DND-41 (cell line): ENCODE results near the gene DSCAML1.

Source experiments
- ATAC-seq: fragments of 200-7000 bp; cut with Tn5 transposase; 3 replicates; pipeline ENCODE4 v1.9.1; 2021; ENCODE audit warnings: low read depth; ENCODE audit not compliant: insufficient read depth
- DNase-seq: peaks from one replicate; pipeline ENCODE4 v3.0.0-alpha.2; 2020
- H2AFZ ChIP-seq: 2 replicates; pipeline ENCODE4 v1.6.0; 2012; ENCODE audit warnings: low read depth, low read length
- H3K27ac ChIP-seq: 2 replicates; pipeline ENCODE4 v1.5.1; 2012; ENCODE audit warnings: low read length, inconsistent platforms
- H3K27me3 ChIP-seq: fragments of 200-600 bp; sonication (generic); 2 replicates; pipeline ENCODE4 v1.6.0; 2012; ENCODE audit warnings: low read length, mild to moderate bottlenecking, inconsistent platforms; ENCODE audit not compliant: insufficient read depth, poor library complexity
- H3K36me3 ChIP-seq: 2 replicates; pipeline ENCODE4 v1.5.1; 2012; ENCODE audit warnings: low read length, inconsistent platforms; ENCODE audit not compliant: insufficient read depth
- H3K4me1 ChIP-seq: 2 replicates; pipeline ENCODE4 v1.5.1; 2012; ENCODE audit warnings: mild to moderate bottlenecking, low read length; ENCODE audit not compliant: insufficient read depth
- H3K4me2 ChIP-seq: 2 replicates; pipeline ENCODE4 v1.6.0; 2012; ENCODE audit warnings: mild to moderate bottlenecking, moderate library complexity, low read length, inconsistent platforms; ENCODE audit not compliant: insufficient read depth
- H3K4me3 ChIP-seq, 2 experiments: fragments of 200-600 bp in 1 of 2; shearing (Covaris generic) in 1 of 2; 2 replicates each; pipeline ENCODE4 v1.5.1; 2012 to 2016; ENCODE audit warnings: inconsistent platforms in 2 of 2, low read length in 2 of 2, mild to moderate bottlenecking in 2 of 2, low read depth in 1 of 2, moderate library complexity in 1 of 2
- H3K79me2 ChIP-seq: 2 replicates; pipeline ENCODE4 v1.6.0; 2012; ENCODE audit warnings: low read length, inconsistent platforms; ENCODE audit not compliant: insufficient read depth
- H3K9ac ChIP-seq: 2 replicates; pipeline ENCODE4 v1.6.0; 2012; ENCODE audit warnings: low read depth, mild to moderate bottlenecking, inconsistent platforms, low read length, moderate library complexity
- H3K9me3 ChIP-seq: 2 replicates; pipeline ENCODE4 v1.5.1; 2012; ENCODE audit warnings: low read length, moderate library complexity, mild to moderate bottlenecking, inconsistent platforms; ENCODE audit not compliant: insufficient read depth, severe bottlenecking
- H4K20me1 ChIP-seq: 2 replicates; pipeline ENCODE4 v1.6.0; 2012; ENCODE audit warnings: low read length; ENCODE audit not compliant: insufficient read depth
- EZH2 ChIP-seq: IDR thresholded peaks from 3 replicates; pipeline ENCODE4 v1.6.1; 2012; ENCODE audit warnings: borderline replicate concordance, low read depth, mild to moderate bottlenecking, moderate library complexity, low read length, inconsistent platforms; ENCODE audit not compliant: severe bottlenecking
- TF ChIP-seq, protein P1 (sequence below): IDR thresholded peaks from 2 replicates; pipeline ENCODE4 v1.5.1; 2012; ENCODE audit warnings: borderline replicate concordance, low read length, moderate library complexity, mild to moderate bottlenecking; ENCODE audit not compliant: poor library complexity, severe bottlenecking; ENCODE audit errors: extremely low read depth

DSCAML1 gene

GRCh38 chr11:117678658-117679406, 118.2 kb downstream of the DSCAML1 start:
- Histone ChIP-seq H3K4me2 (no peak overlapping the region), H3K79me2 (no peaks in the 10 kb centered on the region), H3K4me3 (no peak overlapping the region), H3K27me3 (no peaks in the 10 kb centered on the region), H3K27ac (no peak overlapping the region), H3K9me3 (no peaks in the 10 kb centered on the region), H3K9ac (no peak overlapping the region), H2AFZ (no peak overlapping the region), H3K4me1 (no peaks in the 10 kb centered on the region), H3K36me3 (no peaks in the 10 kb centered on the region), H4K20me1 (peaks cover 43% of the 10 kb centered on the region)
- TF ChIP-seq, protein P1, sequence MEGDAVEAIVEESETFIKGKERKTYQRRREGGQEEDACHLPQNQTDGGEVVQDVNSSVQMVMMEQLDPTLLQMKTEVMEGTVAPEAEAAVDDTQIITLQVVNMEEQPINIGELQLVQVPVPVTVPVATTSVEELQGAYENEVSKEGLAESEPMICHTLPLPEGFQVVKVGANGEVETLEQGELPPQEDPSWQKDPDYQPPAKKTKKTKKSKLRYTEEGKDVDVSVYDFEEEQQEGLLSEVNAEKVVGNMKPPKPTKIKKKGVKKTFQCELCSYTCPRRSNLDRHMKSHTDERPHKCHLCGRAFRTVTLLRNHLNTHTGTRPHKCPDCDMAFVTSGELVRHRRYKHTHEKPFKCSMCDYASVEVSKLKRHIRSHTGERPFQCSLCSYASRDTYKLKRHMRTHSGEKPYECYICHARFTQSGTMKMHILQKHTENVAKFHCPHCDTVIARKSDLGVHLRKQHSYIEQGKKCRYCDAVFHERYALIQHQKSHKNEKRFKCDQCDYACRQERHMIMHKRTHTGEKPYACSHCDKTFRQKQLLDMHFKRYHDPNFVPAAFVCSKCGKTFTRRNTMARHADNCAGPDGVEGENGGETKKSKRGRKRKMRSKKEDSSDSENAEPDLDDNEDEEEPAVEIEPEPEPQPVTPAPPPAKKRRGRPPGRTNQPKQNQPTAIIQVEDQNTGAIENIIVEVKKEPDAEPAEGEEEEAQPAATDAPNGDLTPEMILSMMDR: no peak
- TF ChIP-seq EZH2: no peak
- DNase-seq: no peak
- no peak for ATAC-seq

DNA sequence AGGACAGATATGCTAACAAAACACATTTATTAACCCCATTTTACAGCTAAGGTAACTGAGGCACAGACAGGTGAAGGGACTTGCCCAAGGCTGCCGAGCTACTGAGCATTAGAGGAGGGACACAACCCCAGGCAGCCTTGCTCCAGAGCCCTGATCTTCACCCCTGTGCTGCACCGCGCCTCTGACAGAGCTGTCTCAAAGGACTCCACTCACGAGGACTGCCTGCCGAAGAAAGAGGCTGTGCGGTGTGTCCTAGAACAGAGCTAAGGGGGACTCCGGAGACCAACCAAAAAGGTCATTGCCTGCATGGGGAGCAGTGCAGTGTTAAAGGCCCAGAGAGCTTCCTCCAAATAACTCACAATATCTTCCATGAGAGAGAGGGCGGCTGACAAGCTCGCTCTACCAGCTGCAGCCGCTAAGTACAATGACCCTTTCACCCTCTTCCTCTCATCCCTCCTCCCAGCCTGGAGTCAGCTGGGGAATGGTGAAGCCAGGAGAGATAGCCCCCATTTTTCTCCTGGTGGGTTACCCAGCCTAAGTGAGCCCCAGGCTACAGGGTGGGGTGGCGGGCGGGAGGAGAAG, 119.2 kb downstream of the DSCAML1 start:
- no peak for TF ChIP-seq EZH2
- TF ChIP-seq, protein P1: no peak
- Histone ChIP-seq H3K79me2 (no peaks in the 10 kb centered on the region), H3K4me1 (no peaks in the 10 kb centered on the region), H3K4me2 (no peak overlapping the region), H3K36me3 (no peaks in the 10 kb centered on the region), H3K27ac (no peak overlapping the region), H4K20me1 (peaks cover 42% of the 10 kb centered on the region), H3K4me3 (no peak overlapping the region), H3K9ac (no peak overlapping the region), H3K27me3 (no peaks in the 10 kb centered on the region), H3K9me3 (no peaks in the 10 kb centered on the region), H2AFZ (no peak overlapping the region)
- ATAC-seq: no peak
- no peak for DNase-seq

- Histone ChIP-seq H3K27ac (no peak overlapping the region), H4K20me1 (peaks cover 42% of the 10 kb centered on the region), H2AFZ (no peak overlapping the region), H3K36me3 (no peaks in the 10 kb centered on the region), H3K9ac (no peak overlapping the region), H3K4me2 (no peak overlapping the region), H3K4me3 (no peak overlapping the region), H3K9me3 (no peaks in the 10 kb centered on the region), H3K79me2 (no peaks in the 10 kb centered on the region), H3K4me1 (no peaks in the 10 kb centered on the region), H3K27me3 (no peaks in the 10 kb centered on the region)
- no peak for DNase-seq
- TF ChIP-seq, protein P1: no peak
- no peak for TF ChIP-seq EZH2
- ATAC-seq: no peak
Observed at GRCh38 chr11:117676501-117676900, 120.5 kb downstream of the DSCAML1 start.

GRCh38 chr11:117673602-117674001, 123.4 kb downstream of the DSCAML1 start:
- TF ChIP-seq EZH2: no peak
- TF ChIP-seq, protein P1: no peak
- no peak overlapping the region for H2AFZ ChIP-seq
- no peak for ATAC-seq
- H3K27me3 ChIP-seq: no peaks in the 10 kb centered on the region
- no peak overlapping the region for H3K27ac ChIP-seq
- no peak overlapping the region for H3K4me3 ChIP-seq
- H3K9ac ChIP-seq: no peak overlapping the region
- H3K9me3 ChIP-seq: no peaks in the 10 kb centered on the region
- no peaks in the 10 kb centered on the region for H3K36me3 ChIP-seq
- DNase-seq: no peak
- H3K4me2 ChIP-seq: no peak overlapping the region
- H4K20me1 ChIP-seq: peaks cover 28% of the 10 kb centered on the region
- no peaks in the 10 kb centered on the region for H3K79me2 ChIP-seq
- H3K4me1 ChIP-seq: no peaks in the 10 kb centered on the region
